ENCODE data around the gene SMG9. TPM values are rescaled to one million over a fixed set of nuclear protein-coding genes. Genes with fewer than 3 reads are reported as not detected.

The SMG9 gene
- polyA plus RNA-seq, 3 donors = 1.3 to 26.1 (median 2.4) TPM

DNA sequence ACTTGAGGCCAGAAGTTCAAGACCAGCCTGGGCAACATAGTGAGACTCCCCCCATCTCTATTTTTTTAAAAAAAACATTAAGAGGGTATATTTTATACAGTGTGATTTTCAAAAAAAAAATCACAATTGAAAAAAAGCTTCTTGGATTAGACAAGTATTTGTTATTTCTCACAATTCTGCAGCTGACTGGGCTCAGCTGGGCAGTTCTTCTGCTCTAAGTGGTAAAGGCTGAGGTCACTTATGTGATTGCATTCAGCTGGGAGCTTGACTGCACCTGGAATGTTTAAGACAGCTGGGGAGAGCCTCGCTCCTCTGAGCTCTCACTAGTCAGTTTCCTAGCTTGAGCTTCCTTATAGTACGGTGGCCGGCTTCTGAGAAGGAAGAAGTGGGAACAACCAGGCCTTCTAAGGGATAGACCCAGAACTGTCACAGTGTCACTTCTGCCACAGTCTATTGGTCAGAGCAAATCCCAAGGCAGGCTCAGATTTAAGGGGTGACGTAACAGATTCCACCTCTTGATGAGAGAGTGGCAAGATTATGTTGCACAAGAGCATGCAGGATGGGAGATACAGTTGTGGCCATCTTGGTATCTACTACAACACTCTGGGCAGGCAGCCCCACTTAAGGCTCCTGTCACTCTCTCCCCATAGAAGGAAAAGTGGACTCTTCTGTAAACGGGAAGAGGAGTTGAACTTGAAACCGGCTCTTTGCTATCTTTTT lies 58.6 kb downstream of the SMG9 start:
- Mint-ChIP-seq H3K4me1 (peaks cover 79% of the 10 kb centered on the region), H3K27me3 (ENCODE audit: low read depth in 3 of 3) (peaks cover 0 to 14% (median 7%) of the 10 kb centered on the region in 3 donors), H3K4me3 (no peak overlapping the region), H3K36me3 (peaks cover 0 to 4% of the 10 kb centered on the region in 2 donors), H3K27ac (peak overlapping the region; percentile 68 to 87 (median 76)), H3K9me3 (peaks cover 0 to 22% (median 18%) of the 10 kb centered on the region in 7 donors)
- TF ChIP-seq CTCF (IDR thresholded peaks at IDR 0.05) = no peak
- no peak overlapping the region for H3K4me3 ChIP-seq (replicated peaks in 1 of 3; ENCODE audit: low read depth in 2 of 3, low read length in 3 of 3)
- peak overlapping the region in 1 of 2 donors; percentile 35 for H3K27ac ChIP-seq (ENCODE audit: low read depth in 1 of 2, low read length in 2 of 2)
- no peaks in the 10 kb centered on the region for H4K20me1 ChIP-seq (ENCODE audit: insufficient read depth, low read length)
- no peaks in the 10 kb centered on the region for H3K27me3 ChIP-seq (ENCODE audit: control insufficient read depth in 2 of 2, insufficient read depth in 2 of 2, low read length in 2 of 2)
- intact Hi-C loops (cut with micrococcal nuclease) = no loop called here
- 100% methylated on average over 1 of the region's 6 CpGs for WGBS (ENCODE audit: insufficient coverage)
- peaks cover 64 to 75% of the 10 kb centered on the region in 2 donors for H3K4me1 ChIP-seq (ENCODE audit: control insufficient read depth in 1 of 2, insufficient read depth in 2 of 2, low read length in 2 of 2)
- peaks cover 9 to 16% of the 10 kb centered on the region in 2 donors for H3K9me3 ChIP-seq (replicated peaks in 1 of 2; ENCODE audit: control insufficient read depth in 1 of 2, insufficient read depth in 1 of 2, low read length in 2 of 2)
- H3K4me2 ChIP-seq (replicated peaks; ENCODE audit: extremely low read depth, low read length, poor library complexity, severe bottlenecking) = no peak overlapping the region
- no peaks in the 10 kb centered on the region for H3K79me2 ChIP-seq (ENCODE audit: insufficient read depth, low read length)
- H3K9ac ChIP-seq (ENCODE audit: insufficient read depth, low read length, poor library complexity, severe bottlenecking) = no peak overlapping the region
- no peaks in the 10 kb centered on the region for H3K36me3 ChIP-seq (replicated peaks in 1 of 2; ENCODE audit: control insufficient read depth in 1 of 2, insufficient read depth in 2 of 2, low read length in 2 of 2)
- DNase-seq = peak; percentile 70 to 83 (median 77)
- H2AFZ ChIP-seq (ENCODE audit: insufficient read depth, low read depth, low read length, poor library complexity, severe bottlenecking) = no peak overlapping the region

- no peaks in the 10 kb centered on the region for H3K36me3 ChIP-seq (replicated peaks in 1 of 2; ENCODE audit: control insufficient read depth in 1 of 2, insufficient read depth in 2 of 2, low read length in 2 of 2)
- no peaks in the 10 kb centered on the region for H4K20me1 ChIP-seq (ENCODE audit: insufficient read depth, low read length)
- H3K27ac Mint-ChIP-seq = peak overlapping the region in 4 of 7 donors; percentile 80 to 100 (median 100)
- intact Hi-C loops (cut with micrococcal nuclease) = no loop called here
- H3K9me3 ChIP-seq (replicated peaks in 1 of 2; ENCODE audit: control insufficient read depth in 1 of 2, insufficient read depth in 1 of 2, low read length in 2 of 2) = peaks cover 9 to 23% of the 10 kb centered on the region in 2 donors
- peaks cover 64% of the 10 kb centered on the region for H3K4me1 Mint-ChIP-seq
- no peak overlapping the region for H3K27ac ChIP-seq (ENCODE audit: low read depth in 1 of 2, low read length in 2 of 2)
- peaks cover 0 to 8% of the 10 kb centered on the region in 2 donors for H3K36me3 Mint-ChIP-seq
- H3K4me3 Mint-ChIP-seq = no peak overlapping the region
- H3K9ac ChIP-seq (ENCODE audit: insufficient read depth, low read length, poor library complexity, severe bottlenecking) = no peak overlapping the region
- H3K9me3 Mint-ChIP-seq = peaks cover 0 to 32% (median 26%) of the 10 kb centered on the region in 7 donors
- no peaks in the 10 kb centered on the region for H3K27me3 ChIP-seq (ENCODE audit: control insufficient read depth in 2 of 2, insufficient read depth in 2 of 2, low read length in 2 of 2)
- no peak overlapping the region for H2AFZ ChIP-seq (ENCODE audit: insufficient read depth, low read depth, low read length, poor library complexity, severe bottlenecking)
- DNase-seq = no peak
- H3K79me2 ChIP-seq (ENCODE audit: insufficient read depth, low read length) = no peaks in the 10 kb centered on the region
- no peak overlapping the region for H3K4me2 ChIP-seq (replicated peaks; ENCODE audit: extremely low read depth, low read length, poor library complexity, severe bottlenecking)
- 96% methylated on average over 5 of the region's 5 CpGs for WGBS (ENCODE audit: insufficient coverage)
- no peak overlapping the region for H3K4me3 ChIP-seq (replicated peaks in 1 of 3; ENCODE audit: low read depth in 2 of 3, low read length in 3 of 3)
- TF ChIP-seq CTCF (IDR thresholded peaks at IDR 0.05) = no peak
- H3K4me1 ChIP-seq (ENCODE audit: control insufficient read depth in 1 of 2, insufficient read depth in 2 of 2, low read length in 2 of 2) = peaks cover 55 to 70% of the 10 kb centered on the region in 2 donors
- H3K27me3 Mint-ChIP-seq (ENCODE audit: low read depth in 3 of 3) = peaks cover 0 to 14% (median 7%) of the 10 kb centered on the region in 3 donors
Measured at GRCh38 chr19:43694553-43694952, 60.2 kb downstream of the SMG9 start.

All from CD14-positive monocyte (primary cell).